GM23338 (cell line): ENCODE measurements around the gene JAM3. TPM values are rescaled to one million over a fixed set of nuclear protein-coding genes. Genes with fewer than 3 reads are reported as not detected.

Source experiments
- ATAC-seq: fragments of 200-7000 bp; cut with Tn5 transposase; 3 replicates; pipeline ENCODE4 v1.9.1; 2020
- DNase-seq: peaks from one replicate; pipeline ENCODE4 v3.0.0-alpha.2; 2015; ENCODE audit warnings: low spot score
- H2AFZ ChIP-seq: fragments of 200-600 bp; sonication (generic); 2 replicates; pipeline ENCODE4 v1.8.0; 2016; ENCODE audit warnings: antibody characterized with exemption, mild to moderate bottlenecking, moderate library complexity
- H3F3A ChIP-seq: fragments of 200-600 bp; sonication (generic); replicated peaks from 2 replicates; pipeline ENCODE4 v1.8.0; 2017; ENCODE audit warnings: antibody characterized with exemption, mixed run types, low read depth
- H3K27ac ChIP-seq: fragments of 200-600 bp; sonication (generic); 2 replicates; pipeline ENCODE4 v1.6.1; 2016; ENCODE audit warnings: low read depth
- H3K27me3 ChIP-seq: fragments of 200-600 bp; sonication (generic); 2 replicates; pipeline ENCODE4 v1.8.0; 2016; ENCODE audit warnings: mild to moderate bottlenecking, mixed run types, moderate library complexity; ENCODE audit not compliant: insufficient read depth
- H3K36me3 ChIP-seq: fragments of 200-600 bp; sonication (generic); 2 replicates; pipeline ENCODE4 v1.8.0; 2016; ENCODE audit warnings: mild to moderate bottlenecking; ENCODE audit not compliant: insufficient read depth
- H3K4me1 ChIP-seq: fragments of 200-600 bp; sonication (generic); 2 replicates; pipeline ENCODE4 v1.8.0; 2016; ENCODE audit warnings: mild to moderate bottlenecking, moderate library complexity; ENCODE audit not compliant: insufficient read depth
- H3K4me2 ChIP-seq: fragments of 200-600 bp; sonication (generic); 2 replicates; pipeline ENCODE4 v1.7.1; 2017; ENCODE audit warnings: mixed run types
- H3K4me3 ChIP-seq: fragments of 200-600 bp; sonication (generic); 2 replicates; pipeline ENCODE4 v1.6.1; 2016; ENCODE audit warnings: mixed run types
- H3K79me2 ChIP-seq: fragments of 200-600 bp; sonication (generic); replicated peaks from 2 replicates; pipeline ENCODE4 v1.8.0; 2017; ENCODE audit warnings: mild to moderate bottlenecking; ENCODE audit not compliant: insufficient read depth
- H3K9me2 ChIP-seq: fragments of 200-600 bp; sonication (generic); 2 replicates; pipeline ENCODE4 v1.8.0; 2017; ENCODE audit not compliant: insufficient read depth
- H4K20me1 ChIP-seq: fragments of 200-600 bp; sonication (generic); replicated peaks from 2 replicates; pipeline ENCODE4 v1.8.0; 2017; ENCODE audit warnings: mild to moderate bottlenecking; ENCODE audit not compliant: insufficient read depth
- H3K27ac Mint-ChIP-seq: 2 replicates; pipeline ENCODE4 v1.8.0; 2020; ENCODE audit warnings: inconsistent platforms, mild to moderate bottlenecking, moderate library complexity, mixed read lengths
- H3K27me3 Mint-ChIP-seq: 3 replicates; pipeline ENCODE4 v1.8.0; 2022; ENCODE audit warnings: low read depth, mild to moderate bottlenecking, moderate library complexity, mixed read lengths, inconsistent platforms; ENCODE audit not compliant: insufficient read depth, poor library complexity
- H3K36me3 Mint-ChIP-seq: 3 replicates; pipeline ENCODE4 v1.8.0; 2021; ENCODE audit warnings: low read depth, mild to moderate bottlenecking, inconsistent platforms, moderate library complexity, mixed read lengths
- H3K4me1 Mint-ChIP-seq: 3 replicates; pipeline ENCODE4 v1.8.0; 2020; ENCODE audit warnings: mild to moderate bottlenecking, inconsistent platforms, mixed read lengths
- H3K4me3 Mint-ChIP-seq: 3 replicates; pipeline ENCODE4 v1.8.0; 2021; ENCODE audit warnings: moderate library complexity, mild to moderate bottlenecking, inconsistent platforms, mixed read lengths
- H3K9me3 Mint-ChIP-seq: 3 replicates; pipeline ENCODE4 v1.8.0; 2020; ENCODE audit warnings: moderate library complexity, mild to moderate bottlenecking, inconsistent platforms, mixed read lengths
- EZH2 ChIP-seq: fragments of 200-600 bp; sonication (generic); IDR thresholded peaks from one replicate; pipeline ENCODE4 v1.8.0; 2017; ENCODE audit warnings: antibody characterized with exemption, mild to moderate bottlenecking, low read depth; ENCODE audit not compliant: unreplicated experiment
- JUNB ChIP-seq: IDR thresholded peaks from one replicate; pipeline ENCODE4 v1.6.1; 2016; ENCODE audit warnings: antibody characterized with exemption; ENCODE audit not compliant: unreplicated experiment
- NANOG ChIP-seq: IDR thresholded peaks from 2 replicates; pipeline ENCODE4 v1.6.1; 2016; ENCODE audit warnings: antibody characterized with exemption, borderline replicate concordance
- POLR2AphosphoS5 ChIP-seq: IDR thresholded peaks from 2 replicates; pipeline ENCODE4 v1.6.1; 2016; ENCODE audit warnings: antibody characterized with exemption, low read depth
- REST ChIP-seq: IDR thresholded peaks from one replicate; pipeline ENCODE4 v1.6.1; 2018; ENCODE audit warnings: antibody characterized with exemption; ENCODE audit not compliant: unreplicated experiment
- STAT1 ChIP-seq: IDR thresholded peaks from one replicate; pipeline ENCODE4 v1.6.1; 2016; ENCODE audit warnings: antibody characterized with exemption; ENCODE audit not compliant: unreplicated experiment
- ZNF114 ChIP-seq: fragments of 250-450 bp; sonication (Bioruptor Pico); IDR thresholded peaks from 2 replicates; pipeline ENCODE4 v1.5.0; 2020; ENCODE audit warnings: mild to moderate bottlenecking, moderate library complexity
- ZNF331 ChIP-seq: fragments of 250-450 bp; sonication (Bioruptor Pico); IDR thresholded peaks from 2 replicates; pipeline ENCODE4 v1.5.0; 2020; ENCODE audit warnings: low read depth, mild to moderate bottlenecking, moderate library complexity
- ZNF462 ChIP-seq: fragments of 250-450 bp; sonication (Bioruptor Pico); IDR thresholded peaks from 2 replicates; pipeline ENCODE4 v1.5.0; 2020; ENCODE audit warnings: mild to moderate bottlenecking, moderate library complexity
- polyA plus RNA-seq: library from polyadenylated mRNA; unstranded; fragments of >200 nt; fragmentation: Nextera tagmentation; extraction: Ambion mirVana; gene quantifications from 2 replicates; pipeline ENCODE4 v1.2.1, GENCODE V29; 2016
- total RNA-seq: library from RNA; depleted of rRNA; stranded (reverse); fragments of >200 nt; shearing (Covaris generic); gene quantifications from 2 replicates; pipeline ENCODE4 v1.2.3, GENCODE V29; 2014
- TF ChIP-seq, protein P1 (sequence below): IDR thresholded peaks from 2 replicates; pipeline ENCODE4 v1.6.1; 2016; ENCODE audit warnings: antibody characterized with exemption

Gene JAM3
- total and polyA plus RNA-seq, 2 experiments from 2014 or later = 14.1 to 41.5 TPM

DNA sequence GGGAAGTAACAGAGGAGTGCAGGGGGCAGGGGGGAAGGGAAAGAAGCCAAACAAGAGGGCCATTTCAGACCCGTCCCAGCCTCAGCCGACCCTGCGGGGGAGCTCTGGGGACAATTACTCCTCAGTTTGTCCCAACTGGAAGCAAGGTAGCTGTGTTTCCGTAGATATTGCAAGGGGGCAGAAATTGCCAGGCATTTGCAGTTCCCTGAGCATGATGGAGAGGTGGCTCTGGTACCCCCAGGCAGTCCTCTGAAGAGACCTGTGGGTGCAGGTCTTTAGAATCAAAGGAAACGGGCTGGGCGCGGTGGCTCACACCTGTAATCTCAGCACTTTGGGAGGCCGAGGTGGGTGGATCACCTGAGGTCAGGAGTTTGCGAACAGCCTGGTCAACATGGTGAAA is 13.8 kb upstream of the JAM3 start:
- H3K27me3 Mint-ChIP-seq = peaks cover 10% of the 10 kb centered on the region
- TF ChIP-seq JUNB (no peak), EZH2 (no peak), STAT1 (no peak), ZNF462 (CRISPR knock-in tag) (no peak), ZNF114 (CRISPR knock-in tag) (no peak), ZNF331 (no peak), REST (no peak), POLR2AphosphoS5 (no peak), NANOG (no peak)
- TF ChIP-seq, protein P1, sequence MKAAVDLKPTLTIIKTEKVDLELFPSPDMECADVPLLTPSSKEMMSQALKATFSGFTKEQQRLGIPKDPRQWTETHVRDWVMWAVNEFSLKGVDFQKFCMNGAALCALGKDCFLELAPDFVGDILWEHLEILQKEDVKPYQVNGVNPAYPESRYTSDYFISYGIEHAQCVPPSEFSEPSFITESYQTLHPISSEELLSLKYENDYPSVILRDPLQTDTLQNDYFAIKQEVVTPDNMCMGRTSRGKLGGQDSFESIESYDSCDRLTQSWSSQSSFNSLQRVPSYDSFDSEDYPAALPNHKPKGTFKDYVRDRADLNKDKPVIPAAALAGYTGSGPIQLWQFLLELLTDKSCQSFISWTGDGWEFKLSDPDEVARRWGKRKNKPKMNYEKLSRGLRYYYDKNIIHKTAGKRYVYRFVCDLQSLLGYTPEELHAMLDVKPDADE = no peak
- Histone ChIP-seq H3K9me2 (no peaks in the 10 kb centered on the region), H3K4me1 (peaks cover 12% of the 10 kb centered on the region; the same call in 1 of the 2 replicates), H3K4me3 (no peak overlapping the region), H3K36me3 (no peaks in the 10 kb centered on the region), H3K27ac (no peak overlapping the region), H3K27me3 (no peaks in the 10 kb centered on the region), H2AFZ (no peak overlapping the region), H3K4me2 (no peak overlapping the region), H3K79me2 (no peaks in the 10 kb centered on the region), H4K20me1 (no peaks in the 10 kb centered on the region), H3F3A (peaks cover 5% of the 10 kb centered on the region; the same call in 1 of the 2 replicates)
- DNase-seq (no peak), ATAC-seq (no peak)
- H3K4me3 Mint-ChIP-seq = no peak overlapping the region
- no peaks in the 10 kb centered on the region; the same call in 2 of the 3 replicates for H3K9me3 Mint-ChIP-seq
- no peak overlapping the region for H3K27ac Mint-ChIP-seq
- peaks cover 10% of the 10 kb centered on the region for H3K4me1 Mint-ChIP-seq
- H3K36me3 Mint-ChIP-seq = no peaks in the 10 kb centered on the region
